Glutamatergic neuron (in vitro differentiated cells): ENCODE measurements around the gene RPAP3. TPM values are rescaled to one million over a fixed set of nuclear protein-coding genes. Genes with fewer than 3 reads are reported as not detected.
"Not testable (repeated sequence)": the region's sequence is repeated elsewhere in the genome, so short reads cannot be mapped to it uniquely, and the experiment has no call there.

Experiments used
- DNase-seq: peaks from one replicate; pipeline ENCODE4 v3.0.0; 2022
- H3K27ac Mint-ChIP-seq: one replicate; pipeline ENCODE4 v1.8.0; 2020; ENCODE audit warnings: mild to moderate bottlenecking, mixed read lengths, inconsistent platforms; ENCODE audit not compliant: unreplicated experiment
- H3K27me3 Mint-ChIP-seq: one replicate; pipeline ENCODE4 v1.8.0; 2020; ENCODE audit warnings: mild to moderate bottlenecking, moderate library complexity, mixed read lengths, inconsistent platforms; ENCODE audit not compliant: unreplicated experiment
- H3K36me3 Mint-ChIP-seq: one replicate; pipeline ENCODE4 v1.8.0; 2020; ENCODE audit warnings: mild to moderate bottlenecking, mixed read lengths, inconsistent platforms; ENCODE audit not compliant: unreplicated experiment
- H3K4me1 Mint-ChIP-seq: one replicate; pipeline ENCODE4 v1.8.0; 2020; ENCODE audit warnings: mild to moderate bottlenecking, low read depth, mixed read lengths, inconsistent platforms; ENCODE audit not compliant: unreplicated experiment
- H3K4me3 Mint-ChIP-seq: one replicate; pipeline ENCODE4 v1.8.0; 2020; ENCODE audit warnings: mild to moderate bottlenecking, mixed read lengths, inconsistent platforms; ENCODE audit not compliant: unreplicated experiment
- H3K9me3 Mint-ChIP-seq: one replicate; pipeline ENCODE4 v1.8.0; 2020; ENCODE audit warnings: mild to moderate bottlenecking, moderate library complexity, mixed read lengths, inconsistent platforms; ENCODE audit not compliant: unreplicated experiment
- total RNA-seq: library from RNA; stranded (reverse); fragmentation: NEBNext Ultra II Directional; extraction: Animal tissue kit (Norgen Biotek cat#: 25700); gene quantifications from one replicate; pipeline ENCODE4 v1.2.1, GENCODE V29; 2021; ENCODE audit not compliant: unreplicated experiment
- TF ChIP-seq, protein P1 (sequence below): fragments of 200-600 bp; sonication (generic); IDR thresholded peaks from one replicate; pipeline ENCODE4 v1.5.0; 2021; ENCODE audit not compliant: partially characterized antibody, unreplicated experiment

Gene RPAP3
- total RNA-seq, 1 donor from 2014 or later: 29.5 TPM

DNA sequence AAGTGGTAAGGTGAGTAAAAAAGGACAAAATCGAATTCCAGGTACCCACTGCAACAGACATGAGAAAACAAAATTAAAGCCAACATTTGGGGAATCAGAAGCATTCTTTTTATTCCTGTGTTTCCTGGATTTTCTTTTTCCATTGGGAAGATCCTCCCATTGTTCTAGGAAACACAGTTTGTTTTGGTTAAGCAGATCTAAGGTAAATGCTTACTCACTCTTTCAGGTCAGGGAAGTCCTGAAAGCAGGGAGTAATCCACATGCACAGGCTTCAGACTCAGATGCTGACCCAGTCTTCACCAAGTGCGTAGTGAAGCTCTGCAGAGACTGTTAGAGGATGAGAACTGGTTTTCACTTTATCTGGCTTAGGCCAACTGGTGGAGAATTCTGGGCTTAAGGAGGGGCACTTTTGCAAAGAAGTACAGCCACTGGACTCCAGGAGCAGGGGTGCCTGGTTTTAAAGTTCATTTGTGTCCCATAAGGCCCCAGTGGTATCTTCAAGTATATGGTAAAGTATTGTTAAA lies 57.7 kb downstream of the RPAP3 start:
- Mint-ChIP-seq H3K4me3 (no peak overlapping the region), H3K36me3 (peaks cover 2% of the 10 kb centered on the region), H3K4me1 (peaks cover 2% of the 10 kb centered on the region), H3K9me3 (no peaks in the 10 kb centered on the region), H3K27ac (no peak overlapping the region), H3K27me3 (peaks cover 1% of the 10 kb centered on the region)
- DNase-seq: no peak
- TF ChIP-seq, protein P1, sequence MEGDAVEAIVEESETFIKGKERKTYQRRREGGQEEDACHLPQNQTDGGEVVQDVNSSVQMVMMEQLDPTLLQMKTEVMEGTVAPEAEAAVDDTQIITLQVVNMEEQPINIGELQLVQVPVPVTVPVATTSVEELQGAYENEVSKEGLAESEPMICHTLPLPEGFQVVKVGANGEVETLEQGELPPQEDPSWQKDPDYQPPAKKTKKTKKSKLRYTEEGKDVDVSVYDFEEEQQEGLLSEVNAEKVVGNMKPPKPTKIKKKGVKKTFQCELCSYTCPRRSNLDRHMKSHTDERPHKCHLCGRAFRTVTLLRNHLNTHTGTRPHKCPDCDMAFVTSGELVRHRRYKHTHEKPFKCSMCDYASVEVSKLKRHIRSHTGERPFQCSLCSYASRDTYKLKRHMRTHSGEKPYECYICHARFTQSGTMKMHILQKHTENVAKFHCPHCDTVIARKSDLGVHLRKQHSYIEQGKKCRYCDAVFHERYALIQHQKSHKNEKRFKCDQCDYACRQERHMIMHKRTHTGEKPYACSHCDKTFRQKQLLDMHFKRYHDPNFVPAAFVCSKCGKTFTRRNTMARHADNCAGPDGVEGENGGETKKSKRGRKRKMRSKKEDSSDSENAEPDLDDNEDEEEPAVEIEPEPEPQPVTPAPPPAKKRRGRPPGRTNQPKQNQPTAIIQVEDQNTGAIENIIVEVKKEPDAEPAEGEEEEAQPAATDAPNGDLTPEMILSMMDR: no peak

DNA sequence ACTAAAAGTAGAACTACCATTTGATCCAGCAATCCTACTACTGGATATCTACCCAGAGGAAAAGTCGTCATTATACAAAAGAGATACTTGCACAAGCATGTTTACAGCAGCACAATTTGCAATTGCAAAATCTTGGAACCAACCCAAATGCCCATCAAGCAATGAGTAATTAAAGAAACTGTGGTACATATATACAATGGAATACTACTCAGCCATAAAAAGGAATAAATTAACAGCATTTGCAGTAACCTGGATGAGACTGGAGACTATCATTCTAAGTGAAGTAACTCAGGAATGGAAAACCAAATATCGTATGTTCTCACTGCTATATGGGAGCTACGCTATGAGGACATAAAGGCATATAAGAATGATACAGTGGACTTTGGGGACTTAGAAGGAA lies 63.5 kb downstream of the RPAP3 start:
- H3K36me3 Mint-ChIP-seq: peaks cover 26% of the 10 kb centered on the region
- not testable (repeated sequence) for H3K27me3 Mint-ChIP-seq, H3K27ac Mint-ChIP-seq, H3K9me3 Mint-ChIP-seq, H3K4me3 Mint-ChIP-seq, H3K4me1 Mint-ChIP-seq, DNase-seq

DNA sequence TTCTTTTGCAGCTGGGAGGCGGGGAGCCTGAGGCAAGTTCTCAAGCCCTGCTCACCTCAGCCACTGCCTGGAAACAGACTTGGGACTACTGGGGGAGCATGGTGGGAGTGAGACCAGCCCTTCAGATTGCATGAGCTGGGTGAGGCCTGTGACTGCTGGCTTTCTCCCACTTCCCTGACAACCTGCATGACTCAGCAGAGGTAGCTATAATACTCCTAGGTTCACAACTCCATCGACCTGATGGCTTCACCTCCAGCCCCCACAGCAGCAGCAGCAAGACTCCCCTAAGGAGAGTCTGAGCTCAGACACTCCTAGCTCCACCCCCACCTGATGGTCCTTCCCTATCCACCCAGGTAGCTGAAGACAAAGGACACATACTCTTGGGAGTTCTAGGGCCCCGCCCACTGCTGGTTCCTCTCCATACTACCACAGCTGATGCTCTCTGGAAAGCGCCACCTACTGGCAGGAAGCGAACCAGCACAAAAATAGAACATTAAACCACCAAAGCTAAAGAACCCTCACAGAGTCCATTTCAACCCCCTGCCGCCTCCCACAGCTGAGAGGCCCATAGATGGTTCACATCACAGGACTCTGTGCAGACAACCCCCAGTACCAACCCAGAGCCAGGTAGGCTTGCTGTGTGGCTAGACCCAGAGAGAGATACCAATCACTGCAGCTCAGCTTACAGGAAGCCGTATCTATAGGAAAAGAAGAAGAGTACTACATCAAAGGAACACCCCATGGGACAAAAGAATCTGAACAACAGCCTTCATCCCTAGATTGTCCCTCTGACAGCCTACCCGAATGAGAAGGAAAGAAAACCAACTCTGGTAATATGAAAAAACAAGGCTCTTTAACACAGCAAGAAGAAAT lies 68.7 kb downstream of the RPAP3 start:
- Mint-ChIP-seq H3K9me3 (peaks cover 7% of the 10 kb centered on the region), H3K4me1 (no peaks in the 10 kb centered on the region), H3K36me3 (peaks cover 32% of the 10 kb centered on the region), H3K4me3 (no peak overlapping the region), H3K27me3 (peaks cover 2% of the 10 kb centered on the region), H3K27ac (no peak overlapping the region)
- TF ChIP-seq, protein P1: peak; percentile 58
- peak; percentile 41 for DNase-seq

DNA sequence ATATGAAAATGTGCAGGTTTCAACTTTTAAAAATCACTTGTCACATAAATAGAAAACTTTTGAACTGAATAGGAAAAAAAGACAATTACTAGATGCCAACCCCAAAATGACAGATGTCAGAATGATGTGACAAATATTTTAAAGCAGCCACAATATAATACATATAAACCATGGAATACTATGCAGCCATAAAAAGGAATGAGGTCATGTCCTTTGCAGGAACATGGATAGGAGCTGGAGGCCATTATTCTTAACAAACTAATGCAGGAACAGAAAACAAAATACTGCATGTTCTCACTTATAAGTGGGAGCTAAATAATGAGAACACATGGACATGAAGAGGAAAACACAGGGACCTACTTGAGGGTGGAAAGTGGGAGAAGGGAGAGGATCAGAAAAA lies 70.1 kb downstream of the RPAP3 start:
- not testable (repeated sequence) for DNase-seq, H3K4me3 Mint-ChIP-seq, H3K27ac Mint-ChIP-seq, H3K4me1 Mint-ChIP-seq, H3K9me3 Mint-ChIP-seq, H3K27me3 Mint-ChIP-seq
- H3K36me3 Mint-ChIP-seq: peaks cover 34% of the 10 kb centered on the region

DNA sequence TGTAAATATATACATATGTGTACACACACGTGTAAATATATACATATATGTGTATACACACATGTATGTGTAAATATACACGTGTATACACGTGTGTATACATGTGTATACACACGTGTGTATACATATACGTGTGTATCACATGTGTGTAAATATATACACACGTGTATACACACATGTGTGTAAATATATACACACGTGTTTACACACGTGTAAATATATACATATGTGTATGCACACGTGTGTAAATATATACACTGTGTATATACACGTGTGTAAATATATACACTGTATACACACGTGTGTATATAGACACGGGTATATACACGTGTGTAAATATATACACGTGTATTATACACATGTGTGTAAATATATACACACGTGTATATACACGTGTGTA lies 71.7 kb downstream of the RPAP3 start:
- Mint-ChIP-seq H3K36me3 (peaks cover 34% of the 10 kb centered on the region), H3K4me3 (no peak overlapping the region), H3K4me1 (no peaks in the 10 kb centered on the region), H3K27me3 (peaks cover 5% of the 10 kb centered on the region), H3K9me3 (peaks cover 7% of the 10 kb centered on the region), H3K27ac (no peak overlapping the region)
- DNase-seq: no peak
- TF ChIP-seq, protein P1: no peak

DNA sequence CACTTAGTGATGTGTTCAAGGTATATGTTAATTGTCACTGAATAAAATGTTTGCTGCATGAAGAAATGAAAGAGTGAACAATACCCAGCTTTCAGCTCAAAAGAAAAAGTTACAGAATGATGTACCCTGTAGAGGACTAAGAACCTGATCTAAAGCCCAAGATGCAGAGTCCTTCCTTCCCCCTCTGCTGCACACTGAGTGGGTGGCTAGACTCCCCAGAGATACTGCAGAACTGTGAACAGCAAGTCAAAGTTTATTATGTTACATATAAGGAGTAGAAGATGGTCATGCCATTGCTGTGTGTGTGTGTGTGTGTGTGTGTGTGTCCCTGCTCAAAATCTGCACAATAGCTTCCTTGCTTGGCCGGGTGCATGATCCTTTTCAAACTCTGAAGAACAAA lies 83.9 kb downstream of the RPAP3 start:
- no peak for DNase-seq
- Mint-ChIP-seq H3K27me3 (no peaks in the 10 kb centered on the region), H3K36me3 (peaks cover 8% of the 10 kb centered on the region), H3K9me3 (no peaks in the 10 kb centered on the region), H3K4me1 (peaks cover 4% of the 10 kb centered on the region), H3K4me3 (no peak overlapping the region), H3K27ac (no peak overlapping the region)
- TF ChIP-seq, protein P1: no peak
